ENCODE data around the gene CXCL14. TPM values are rescaled to one million over a fixed set of nuclear protein-coding genes. Genes with fewer than 3 reads are reported as not detected.

The CXCL14 gene
- total RNA-seq, 2 donors from 2014 or later, result 17.9 to 49.4 TPM

- TF ChIP-seq CTCF (IDR thresholded peaks at IDR 0.05) (no peak), POLR2A (IDR thresholded peaks at IDR 0.05) (no peak)
Measured at GRCh38 chr5:135567661-135568060, 11.1 kb downstream of the CXCL14 start.

GRCh38 chr5:135566422-135567400 lies 12.1 kb downstream of the CXCL14 start:
- TF ChIP-seq CTCF (IDR thresholded peaks at IDR 0.05) (peak in 1 of 7 experiments; percentile 21), POLR2A (IDR thresholded peaks at IDR 0.05) (no peak)
- DNase-seq, result no peak
- no peaks in the 10 kb centered on the region for H3K4me1 ChIP-seq
- ATAC-seq, result no peak
- no peaks in the 10 kb centered on the region for H3K27me3 ChIP-seq
- no peak overlapping the region for H3K4me3 ChIP-seq
- H3K9me3 ChIP-seq, result no peaks in the 10 kb centered on the region
- intact Hi-C loops (cut with DNase I), result no loop called here
- H3K36me3 ChIP-seq (replicated peaks in 1 of 2; ENCODE audit: insufficient read depth in 1 of 2, low read depth in 2 of 2), result no peaks in the 10 kb centered on the region
- H3K27ac ChIP-seq, result no peak overlapping the region
- WGBS, 2 donors, result 67 to 73% methylated on average over 16 of the region's 16 CpGs

More at GRCh38 chr5:135567661-135568060, 11.1 kb downstream of the CXCL14 start:
- Histone ChIP-seq H3K36me3 (replicated peaks in 1 of 2; ENCODE audit: insufficient read depth in 1 of 2, low read depth in 2 of 2) (no peaks in the 10 kb centered on the region), H3K27ac (no peak overlapping the region), H3K4me1 (no peaks in the 10 kb centered on the region), H3K9me3 (no peaks in the 10 kb centered on the region), H3K27me3 (peaks cover 0 to 2% of the 10 kb centered on the region in 2 donors), H3K4me3 (no peak overlapping the region)
- DNase-seq (no peak), ATAC-seq (no peak)
- 65 to 85% methylated on average over 4 of the region's 4 CpGs for WGBS, 2 donors
- intact Hi-C loops (cut with DNase I), result no loop called here

GRCh38 chr5:135565725-135566421 lies 12.9 kb downstream of the CXCL14 start:
- ATAC-seq (peak; percentile 71), DNase-seq (peak; percentile 74 to 81 (median 76))
- TF ChIP-seq POLR2A (IDR thresholded peaks at IDR 0.05) (no peak), CTCF (IDR thresholded peaks at IDR 0.05) (peak; percentile 69 to 89 (median 79))
- 15 to 16% methylated on average over 8 to 16 of the region's 16 CpGs for WGBS, 2 donors
- Histone ChIP-seq H3K36me3 (replicated peaks in 1 of 2; ENCODE audit: insufficient read depth in 1 of 2, low read depth in 2 of 2) (no peaks in the 10 kb centered on the region), H3K4me1 (no peaks in the 10 kb centered on the region), H3K4me3 (no peak overlapping the region), H3K27ac (no peak overlapping the region), H3K9me3 (no peaks in the 10 kb centered on the region), H3K27me3 (no peaks in the 10 kb centered on the region)
- intact Hi-C loops (cut with DNase I), result no loop called here

- Histone ChIP-seq H3K27ac (no peak overlapping the region), H3K4me1 (no peaks in the 10 kb centered on the region), H3K27me3 (no peaks in the 10 kb centered on the region), H3K4me3 (no peak overlapping the region), H3K9me3 (no peaks in the 10 kb centered on the region), H3K36me3 (replicated peaks in 1 of 2; ENCODE audit: insufficient read depth in 1 of 2, low read depth in 2 of 2) (no peaks in the 10 kb centered on the region)
- intact Hi-C loops (cut with DNase I), result no loop called here
- WGBS, 2 donors, result 64 to 68% methylated on average over 6 of the region's 6 CpGs
- TF ChIP-seq POLR2A (IDR thresholded peaks at IDR 0.05) (no peak), CTCF (IDR thresholded peaks at IDR 0.05) (no peak)
- DNase-seq, result no peak
- ATAC-seq, result no peak
Measured at GRCh38 chr5:135565266-135565665, 13.5 kb downstream of the CXCL14 start.
